Jurkat, Clone E6-1 (cell line): ENCODE results near the gene ULK1. TPM values are rescaled to one million over a fixed set of nuclear protein-coding genes. Genes with fewer than 3 reads are reported as not detected.

Source experiments
- DNase-seq: peaks from one replicate; pipeline ENCODE4 v3.0.0-alpha.2; 2011; ENCODE audit warnings: low read depth, low spot score
- H3K4me3 ChIP-seq: 2 replicates; pipeline ENCODE4 v1.5.1; 2011; ENCODE audit warnings: mild to moderate bottlenecking, low read length, control low read depth, moderate library complexity
- polyA plus RNA-seq: library from polyadenylated mRNA; unstranded; fragments of >200 nt; gene quantifications from one replicate; pipeline ENCODE4 v1.2.1, GENCODE V29; 2012; ENCODE audit warnings: missing spikeins; ENCODE audit not compliant: insufficient read length, insufficient read depth

The ULK1 gene
- 36.2 TPM for polyA plus RNA-seq

DNA sequence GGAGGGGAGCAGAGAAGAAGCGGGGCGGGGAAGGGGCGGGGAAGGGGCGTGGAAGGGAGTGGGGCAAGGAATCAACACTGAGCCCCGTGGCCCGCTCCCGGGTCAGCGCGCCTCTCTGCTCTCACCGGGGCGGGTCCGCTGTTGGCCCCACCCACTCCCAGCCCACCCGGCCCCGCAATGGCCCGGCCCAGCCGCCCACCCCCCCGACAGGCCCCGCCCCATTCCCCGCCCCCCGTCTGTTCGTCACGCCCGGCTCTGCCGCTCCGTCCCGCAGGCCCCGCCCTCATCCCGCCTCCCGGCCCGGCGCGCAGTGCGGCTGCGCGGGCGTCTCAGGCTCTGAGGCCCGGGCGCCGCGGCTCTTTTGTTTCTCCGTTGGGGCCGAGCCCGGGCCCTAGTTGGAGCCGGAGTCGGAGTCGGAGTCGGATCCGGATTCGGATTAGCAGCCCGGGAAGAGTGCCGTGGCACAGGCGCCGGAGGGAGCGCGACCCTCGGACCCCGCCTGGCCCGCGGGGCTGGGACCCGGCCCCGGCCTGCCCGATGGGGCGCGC lies at the start of gene ULK1:
TSS of gene ULK1 (plus strand) at position 310 of the 548 bp plus-strand sequence. CDS start 380 bp downstream, outside the sequence.
- peak; percentile 76 for DNase-seq
- H3K4me3 ChIP-seq: peak within 1 kb of the TSS; percentile 67

- DNase-seq: no peak
- no peak overlapping the region for H3K4me3 ChIP-seq
Observed at GRCh38 chr12:131844656-131845055, 49.8 kb upstream of the ULK1 start.

DNA sequence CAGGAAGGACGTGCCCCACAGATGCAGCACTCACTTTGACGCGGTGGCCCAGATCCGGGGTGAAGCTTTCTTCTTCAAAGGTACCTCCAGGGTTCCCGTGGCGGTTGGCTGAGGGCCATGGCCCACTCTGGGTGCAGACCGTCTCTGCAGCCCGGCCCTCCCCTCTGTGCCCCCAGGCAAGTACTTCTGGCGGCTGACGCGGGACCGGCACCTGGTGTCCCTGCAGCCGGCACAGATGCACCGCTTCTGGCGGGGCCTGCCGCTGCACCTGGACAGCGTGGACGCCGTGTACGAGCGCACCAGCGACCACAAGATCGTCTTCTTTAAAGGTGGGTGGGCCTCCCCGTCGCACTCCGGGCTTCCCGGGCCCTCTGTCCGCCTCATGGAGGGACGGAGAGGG lies 49.3 kb upstream of the ULK1 start:
- no peak for DNase-seq
- no peak overlapping the region for H3K4me3 ChIP-seq

DNA sequence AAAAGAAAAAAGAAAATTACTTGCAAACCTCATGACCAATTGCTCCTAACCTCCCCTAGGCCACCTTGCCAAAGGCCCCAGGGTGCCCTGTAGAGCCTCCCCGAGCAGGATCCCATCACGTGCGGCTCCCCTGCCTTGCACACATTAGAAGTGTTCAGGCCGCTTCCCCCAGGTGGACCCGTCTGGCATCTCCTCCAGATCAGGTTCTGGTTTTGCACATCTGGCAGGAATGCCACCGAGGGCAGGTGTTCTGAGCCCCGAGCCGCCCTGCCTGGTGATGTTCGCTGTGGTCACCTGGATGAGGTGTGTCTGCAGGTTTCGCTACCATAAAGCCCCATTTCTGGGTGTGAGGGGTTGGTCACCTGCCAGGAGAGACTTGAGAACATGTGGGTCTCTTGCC lies 47.0 kb upstream of the ULK1 start:
- no peak overlapping the region for H3K4me3 ChIP-seq
- no peak for DNase-seq

DNA sequence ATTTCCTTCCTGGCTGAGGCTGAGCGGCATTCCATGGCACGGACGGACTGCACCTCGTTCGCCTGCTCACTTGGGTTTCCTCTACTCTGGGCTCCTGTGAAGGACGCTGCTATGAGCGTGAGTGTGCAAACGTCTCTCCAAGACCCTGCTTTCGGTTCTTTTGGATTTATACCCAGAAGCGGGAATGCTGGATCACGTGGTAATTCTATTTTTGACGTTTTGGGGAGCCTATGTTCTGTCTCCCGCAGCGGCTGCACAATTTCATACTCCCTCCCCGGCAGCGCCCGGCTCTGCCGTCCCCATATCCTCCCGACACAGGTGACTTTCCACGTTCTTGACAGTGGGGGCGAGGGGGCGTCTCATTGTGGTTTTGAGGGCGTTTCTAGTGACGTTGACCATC lies 45.7 kb upstream of the ULK1 start:
- H3K4me3 ChIP-seq: no peak overlapping the region
- DNase-seq: no peak

DNA sequence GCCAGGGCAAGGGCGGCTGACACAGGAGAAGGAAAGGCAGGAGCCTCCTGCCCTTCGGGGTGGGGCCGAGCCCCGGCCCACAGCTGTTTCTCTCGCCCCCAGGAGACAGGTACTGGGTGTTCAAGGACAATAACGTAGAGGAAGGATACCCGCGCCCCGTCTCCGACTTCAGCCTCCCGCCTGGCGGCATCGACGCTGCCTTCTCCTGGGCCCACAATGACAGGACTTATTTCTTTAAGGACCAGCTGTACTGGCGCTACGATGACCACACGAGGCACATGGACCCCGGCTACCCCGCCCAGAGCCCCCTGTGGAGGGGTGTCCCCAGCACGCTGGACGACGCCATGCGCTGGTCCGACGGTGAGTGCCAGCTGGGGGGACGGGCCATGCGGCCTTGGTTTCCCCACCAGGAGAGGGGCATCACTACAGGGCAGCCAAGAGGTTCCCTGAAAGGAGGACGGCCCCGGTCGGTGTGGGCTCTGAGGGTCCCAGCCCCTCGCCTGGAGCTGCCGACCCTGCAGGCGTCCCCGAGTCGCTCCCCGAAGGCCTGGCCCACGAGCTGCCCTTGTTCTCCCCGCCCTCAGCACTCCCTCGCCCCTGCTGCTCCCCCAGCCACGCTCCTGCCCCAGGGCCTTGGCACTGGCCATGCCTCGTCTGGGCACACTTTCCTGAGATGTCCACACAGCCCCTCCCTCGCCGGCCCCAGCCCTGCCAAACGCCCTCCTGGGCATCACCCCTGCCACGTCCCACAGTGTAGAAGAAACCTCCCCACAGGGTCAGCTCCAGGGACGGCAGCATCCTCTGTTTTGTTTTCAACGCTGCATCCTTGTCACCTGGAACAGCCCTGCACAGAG lies 44.5 kb upstream of the ULK1 start:
- no peak for DNase-seq
- H3K4me3 ChIP-seq: no peak overlapping the region

DNA sequence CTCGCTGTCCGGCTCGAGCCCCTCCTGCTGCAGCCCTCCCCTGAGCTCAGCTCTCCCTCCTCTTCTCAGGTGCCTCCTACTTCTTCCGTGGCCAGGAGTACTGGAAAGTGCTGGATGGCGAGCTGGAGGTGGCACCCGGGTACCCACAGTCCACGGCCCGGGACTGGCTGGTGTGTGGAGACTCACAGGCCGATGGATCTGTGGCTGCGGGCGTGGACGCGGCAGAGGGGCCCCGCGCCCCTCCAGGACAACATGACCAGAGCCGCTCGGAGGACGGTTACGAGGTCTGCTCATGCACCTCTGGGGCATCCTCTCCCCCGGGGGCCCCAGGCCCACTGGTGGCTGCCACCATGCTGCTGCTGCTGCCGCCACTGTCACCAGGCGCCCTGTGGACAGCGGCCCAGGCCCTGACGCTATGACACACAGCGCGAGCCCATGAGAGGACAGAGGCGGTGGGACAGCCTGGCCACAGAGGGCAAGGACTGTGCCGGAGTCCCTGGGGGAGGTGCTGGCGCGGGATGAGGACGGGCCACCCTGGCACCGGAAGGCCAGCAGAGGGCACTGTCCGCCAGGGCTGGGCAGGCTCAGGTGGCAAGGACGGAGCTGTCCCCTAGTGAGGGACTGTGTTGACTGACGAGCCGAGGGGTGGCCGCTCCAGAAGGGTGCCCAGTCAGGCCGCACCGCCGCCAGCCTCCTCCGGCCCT lies 43.4 kb upstream of the ULK1 start:
- H3K4me3 ChIP-seq: no peak overlapping the region
- DNase-seq: no peak

GRCh38 chr12:131851741-131852550 lies 42.5 kb upstream of the ULK1 start:
- H3K4me3 ChIP-seq: no peak overlapping the region
- DNase-seq: no peak

DNA sequence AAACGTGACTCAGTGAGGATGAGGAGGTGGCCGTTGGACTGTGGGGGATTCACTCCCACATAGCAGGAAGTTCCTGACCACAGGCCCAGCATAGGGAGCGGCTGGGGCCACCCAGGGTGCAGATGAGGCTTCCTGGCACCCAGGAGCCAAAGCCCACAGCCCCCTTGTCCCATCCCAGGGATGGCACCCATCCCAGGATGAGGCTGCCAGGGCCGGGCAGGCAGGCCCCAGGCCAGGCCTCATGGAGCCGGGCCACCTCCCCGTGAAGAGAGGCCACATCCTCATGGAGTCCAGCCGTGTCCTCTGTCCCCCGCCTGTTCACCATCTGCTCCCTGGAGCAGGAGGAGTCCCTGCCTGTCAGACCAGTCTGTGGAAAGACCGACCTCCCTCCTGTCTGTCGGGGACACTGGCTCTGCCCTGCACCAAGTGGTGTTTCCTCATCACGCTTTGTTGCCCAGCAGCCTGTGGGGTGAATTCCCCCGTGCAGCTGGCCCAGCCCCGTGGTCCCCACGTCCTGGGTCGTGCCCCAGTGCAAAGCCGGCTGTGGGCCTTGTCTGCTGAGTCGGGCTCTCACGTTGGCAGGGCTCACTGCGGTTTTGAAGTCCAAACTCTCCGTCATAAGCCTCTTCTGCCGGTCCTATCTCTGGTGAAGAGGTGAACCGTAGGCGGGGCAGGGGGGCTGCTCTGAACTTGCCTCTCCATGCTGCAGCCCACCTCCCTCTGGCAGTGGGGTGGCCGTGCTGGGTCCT lies 41.7 kb upstream of the ULK1 start:
- no peak overlapping the region for H3K4me3 ChIP-seq
- DNase-seq: peak; percentile 42

DNA sequence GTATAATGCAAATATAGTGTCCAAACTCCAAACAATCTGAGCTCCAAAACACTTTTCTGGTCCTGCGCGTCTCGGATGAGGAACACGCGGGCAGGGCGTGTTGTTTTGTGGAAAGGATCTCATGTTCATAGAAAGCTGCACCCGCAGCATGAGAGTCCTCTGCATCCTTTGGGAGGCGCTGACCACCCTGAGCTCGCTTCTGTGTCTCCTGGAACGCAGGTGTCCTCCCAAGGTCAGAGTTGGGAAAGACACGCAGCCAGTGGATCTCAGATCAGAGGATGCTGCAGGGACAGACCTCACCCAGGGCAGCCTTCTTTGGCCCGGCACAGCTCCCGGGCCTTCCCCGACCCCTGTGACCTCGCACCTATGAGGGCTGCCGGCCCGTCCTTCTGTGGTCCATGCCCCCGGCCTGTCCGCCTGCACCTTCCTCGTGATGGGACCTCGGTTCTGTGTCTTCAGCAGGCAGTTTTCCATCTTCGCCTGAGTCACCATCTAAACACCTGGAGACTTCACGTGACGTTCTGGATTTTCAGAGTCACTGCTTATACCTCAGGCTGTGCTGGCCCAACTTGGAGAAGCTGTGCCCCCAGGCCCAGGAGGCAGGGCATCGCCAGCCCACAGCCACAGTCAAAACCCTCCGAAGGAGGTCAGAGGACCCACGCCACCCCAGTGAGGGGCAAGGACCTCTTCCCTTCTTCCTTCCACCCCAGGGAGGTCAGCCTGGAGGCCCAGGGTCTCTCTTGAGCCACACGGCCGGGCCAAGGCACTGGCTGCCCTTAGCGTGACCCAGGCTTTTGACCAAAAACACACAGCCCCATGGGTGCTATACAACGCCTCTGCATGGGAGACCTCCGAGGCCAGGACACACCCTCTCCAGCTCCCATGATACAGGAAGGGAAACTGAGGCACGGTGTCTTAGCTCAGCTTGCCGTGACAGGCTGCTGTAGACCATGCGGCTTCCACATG lies 40.3 kb upstream of the ULK1 start:
- no peak for DNase-seq
- no peak overlapping the region for H3K4me3 ChIP-seq

GRCh38 chr12:131854861-131855476 lies 39.5 kb upstream of the ULK1 start:
- DNase-seq: no peak

GRCh38 chr12:131855521-131856142 lies 38.8 kb upstream of the ULK1 start:
- H3K4me3 ChIP-seq: no peak overlapping the region
- DNase-seq: no peak

More at GRCh38 chr12:131854861-131855476, 39.5 kb upstream of the ULK1 start:
- no peak overlapping the region for H3K4me3 ChIP-seq

DNA sequence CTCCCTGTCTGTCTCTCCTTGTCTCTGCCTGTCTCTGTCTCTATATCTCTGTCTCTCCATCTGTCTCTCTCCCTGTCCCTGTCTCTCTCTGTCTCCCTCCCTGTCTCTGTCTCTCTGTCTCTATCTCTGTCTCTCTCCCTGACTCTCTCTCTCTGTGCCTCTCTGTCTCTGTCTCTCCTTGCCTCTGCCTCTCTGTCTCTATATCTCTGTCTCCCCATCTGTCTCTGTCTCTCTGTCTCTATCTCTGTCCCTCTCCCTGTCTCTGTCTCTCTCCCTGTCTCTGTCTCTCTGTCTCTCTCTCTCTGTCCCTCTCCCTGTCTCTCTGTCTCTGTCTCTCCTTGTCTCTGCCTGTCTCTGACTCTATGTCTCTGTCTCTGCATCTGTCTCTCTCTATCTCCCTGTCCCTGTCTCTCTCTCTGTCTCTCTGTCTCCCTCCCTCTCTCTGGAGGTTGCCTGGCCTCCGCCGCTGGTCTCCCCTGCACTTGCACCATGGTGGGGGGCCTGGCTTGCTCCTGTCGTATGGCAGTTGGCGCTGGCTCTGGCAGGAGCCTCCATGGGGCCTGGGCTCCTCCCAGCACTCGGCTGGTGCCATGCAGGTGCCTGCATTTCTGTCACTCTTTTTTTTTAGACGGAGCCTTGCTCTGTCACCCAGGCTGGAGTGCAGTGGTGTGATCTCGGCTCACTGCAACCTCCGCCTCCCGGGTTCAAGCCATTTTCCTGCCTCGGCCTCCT lies 37.9 kb upstream of the ULK1 start:
- no peak for DNase-seq
- H3K4me3 ChIP-seq: no peak overlapping the region

- H3K4me3 ChIP-seq: no peak overlapping the region
- DNase-seq: no peak
Observed at GRCh38 chr12:131857908-131858850, 36.2 kb upstream of the ULK1 start.
